Fibroblast of skin of left biceps (primary cell): ENCODE measurements around the gene SNHG17.
"Not testable (repeated sequence)": the region's sequence is repeated elsewhere in the genome, so short reads cannot be mapped to it uniquely, and the experiment has no call there.

Experiments used
- DNase-seq, 2 experiments: peaks; one replicate each; pipeline ENCODE4 v3.0.0-alpha.2; 2013; ENCODE audit warnings: low read depth in 2 of 2

SNHG17 gene

DNA sequence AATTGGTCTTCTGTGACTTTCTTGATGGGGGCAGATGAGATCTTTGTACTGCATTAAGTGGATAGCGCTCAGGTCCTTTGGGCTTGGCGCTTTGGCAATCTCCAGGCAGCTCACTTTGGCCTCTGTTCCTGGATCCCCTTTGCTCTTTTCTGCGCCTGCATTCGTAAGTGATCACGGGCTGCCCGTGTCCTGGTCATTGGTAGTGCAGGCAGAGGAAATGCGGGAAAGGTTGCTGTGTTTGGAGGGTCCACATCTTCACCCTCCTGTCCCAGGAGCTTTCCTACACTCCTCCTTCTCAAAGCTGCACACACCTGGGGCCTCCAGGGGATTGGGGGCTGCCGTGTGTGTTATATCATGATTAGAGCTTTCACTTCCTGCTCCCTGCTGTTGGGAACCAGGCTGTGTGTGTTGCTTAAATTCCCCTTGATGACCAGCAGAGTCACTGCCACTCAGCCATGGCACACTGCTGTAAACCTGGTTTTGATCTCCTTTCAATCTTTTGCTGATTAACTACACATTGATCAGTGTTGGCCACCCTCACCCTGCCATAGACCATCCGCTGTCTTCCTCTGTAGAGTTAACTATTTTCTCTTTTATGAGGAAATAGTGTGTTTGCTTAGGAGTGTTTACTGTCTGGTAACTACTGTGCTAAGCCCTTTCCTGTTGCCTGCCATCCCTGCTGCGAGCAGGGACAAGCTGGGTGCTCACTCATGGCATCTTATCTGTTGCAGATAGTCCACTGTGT lies 13.0 kb upstream of the SNHG17 start:
- DNase-seq: no peak

DNA sequence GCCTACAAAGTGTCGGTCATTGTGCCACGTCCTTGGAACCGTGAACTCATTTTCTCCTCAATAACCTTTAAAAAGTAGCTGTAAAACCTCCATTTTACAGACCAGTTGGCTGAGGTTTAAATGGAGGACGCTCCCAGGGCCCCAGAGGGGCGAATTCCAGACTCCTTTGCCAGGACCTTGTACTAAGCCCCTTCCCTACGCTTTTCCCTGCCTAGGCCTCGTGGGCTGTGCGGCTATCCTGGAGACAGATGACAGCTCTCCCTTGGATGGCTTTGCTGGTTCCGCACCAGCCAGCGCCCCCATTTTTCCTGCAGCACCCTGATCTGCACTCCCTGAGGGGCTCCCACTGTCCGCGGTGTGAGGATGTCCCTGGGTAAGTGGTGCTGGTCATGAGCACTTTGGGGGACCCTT lies 12.1 kb upstream of the SNHG17 start:
- DNase-seq: no peak

- DNase-seq: peak; percentile 83 to 85
Observed at GRCh38 chr20:38446441-38447209, 11.5 kb upstream of the SNHG17 start.

DNA sequence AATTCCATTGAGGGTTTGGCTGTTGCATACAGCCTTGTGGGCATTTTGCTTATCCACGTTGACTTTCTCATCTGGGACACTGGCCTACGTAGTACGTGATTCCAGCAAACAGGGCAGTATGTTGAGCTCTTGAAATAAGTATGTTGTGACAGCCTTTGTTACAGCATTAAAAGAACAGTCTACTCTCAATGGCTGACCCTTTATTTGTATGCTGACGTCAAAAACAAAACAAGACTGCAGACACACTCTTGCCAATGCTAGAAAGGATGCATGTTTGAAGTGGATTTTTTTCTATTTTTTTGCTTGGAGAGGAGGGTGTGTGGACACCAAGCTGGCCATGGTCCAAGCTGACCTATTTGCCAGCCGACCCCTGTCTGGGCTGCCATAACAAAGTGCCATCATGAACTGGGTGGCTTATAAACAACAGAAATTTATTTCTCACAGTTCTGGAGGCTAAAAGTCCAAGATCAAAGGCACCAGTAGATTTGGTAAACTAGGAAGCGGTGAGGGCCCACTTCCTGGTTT lies 10.8 kb upstream of the SNHG17 start:
- DNase-seq: no peak

DNA sequence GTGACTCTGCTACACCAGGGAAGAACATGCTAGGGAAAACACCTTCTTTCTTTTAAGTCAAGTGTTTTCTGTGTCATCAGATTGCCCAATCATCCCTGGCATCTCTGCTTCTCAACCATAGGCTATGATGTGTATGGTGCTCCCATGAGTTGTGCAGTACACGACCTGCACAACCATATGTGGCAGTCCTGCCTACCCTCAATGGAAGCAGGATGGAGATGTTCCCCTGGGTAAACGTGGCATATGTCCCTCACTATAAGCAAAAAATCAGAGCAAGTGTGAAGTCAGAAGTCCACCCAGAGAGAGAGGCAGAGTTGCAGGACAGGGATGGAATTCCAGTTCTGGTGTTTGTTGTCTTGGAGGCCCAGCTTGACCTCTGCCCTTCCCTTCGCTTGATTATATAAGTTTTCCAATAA lies 10.3 kb upstream of the SNHG17 start:
- no peak for DNase-seq

DNA sequence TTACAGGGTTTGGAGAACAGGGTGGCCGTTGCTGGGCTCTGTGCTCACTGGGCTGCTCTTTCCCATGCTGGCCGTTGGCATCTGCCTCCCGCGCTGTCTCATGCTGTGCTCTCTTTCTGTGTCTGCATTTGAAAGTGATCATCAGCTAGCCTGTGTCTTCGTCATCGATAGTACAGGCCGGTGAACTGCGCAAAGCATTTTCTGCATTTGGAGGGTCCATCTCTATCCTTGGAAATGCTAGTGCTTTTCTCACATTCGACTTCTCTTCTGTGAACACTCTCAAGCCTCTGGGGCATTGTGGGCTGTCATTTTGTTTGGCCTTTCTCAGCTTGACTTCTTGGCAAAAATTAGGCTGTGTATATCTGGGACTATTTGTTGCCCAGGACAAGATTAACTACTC lies 6.8 kb upstream of the SNHG17 start:
- DNase-seq: no peak

DNA sequence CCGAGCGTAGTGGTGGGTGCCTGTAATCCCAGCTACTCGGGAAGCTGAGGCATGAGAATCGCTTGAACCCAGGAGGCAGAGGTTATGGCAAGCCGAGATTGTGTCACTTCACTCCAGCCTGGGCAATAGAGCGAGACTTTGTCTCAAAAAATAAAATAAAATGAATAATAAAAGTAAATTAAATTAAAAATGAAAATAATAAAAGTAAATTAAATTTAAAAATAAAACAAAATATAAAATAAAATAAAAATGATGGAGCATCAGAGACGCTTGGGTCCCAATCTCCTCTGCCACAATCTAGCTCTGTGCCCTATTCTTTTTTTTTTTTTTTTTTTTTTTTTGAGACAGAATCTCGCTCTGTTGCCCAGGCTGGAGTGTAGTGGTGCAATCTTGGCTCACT lies 6.0 kb upstream of the SNHG17 start:
- not testable (repeated sequence) for DNase-seq

DNA sequence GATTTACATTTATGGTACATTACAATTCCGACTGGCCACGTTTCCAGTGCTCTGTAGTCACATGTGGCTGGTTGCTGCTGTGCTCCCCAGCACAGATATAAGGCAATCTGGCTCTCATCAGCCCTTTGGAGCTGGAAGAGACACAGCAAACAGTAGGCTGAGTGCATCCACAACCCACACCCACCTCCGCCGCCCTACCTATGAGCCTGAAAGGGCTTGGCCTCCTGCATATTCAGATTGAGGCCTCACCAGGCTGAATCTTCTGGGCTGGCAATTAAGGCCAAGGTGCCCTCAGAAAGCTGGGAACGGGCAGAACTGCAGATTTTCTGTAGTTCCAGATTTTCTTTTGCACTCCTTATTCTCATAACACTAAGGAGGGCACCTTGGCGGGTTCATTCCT lies 2.7 kb upstream of the SNHG17 start:
- no peak for DNase-seq

DNA sequence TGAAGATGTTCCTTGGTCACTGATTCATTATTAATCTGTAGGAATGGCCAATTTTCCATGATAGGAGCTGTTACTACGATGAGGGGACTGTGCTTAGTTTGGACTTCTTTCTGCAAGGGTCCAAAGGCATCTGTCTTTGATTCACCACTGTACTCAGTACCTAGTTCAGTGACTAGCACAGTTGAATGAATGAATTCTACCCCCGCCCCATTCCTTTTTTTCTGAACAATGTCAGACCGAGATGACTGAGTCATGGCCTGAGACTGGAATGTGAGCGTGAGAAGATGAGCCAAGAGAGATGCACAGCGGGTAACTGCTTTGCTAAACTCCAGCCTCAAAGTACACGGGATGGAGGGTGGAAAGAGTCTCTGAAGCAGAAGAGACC lies 419 bp upstream of the SNHG17 start:
- DNase-seq: no peak

GRCh38 chr20:38434301-38434741 lies 807 bp downstream of the SNHG17 start:
- no peak for DNase-seq

DNA sequence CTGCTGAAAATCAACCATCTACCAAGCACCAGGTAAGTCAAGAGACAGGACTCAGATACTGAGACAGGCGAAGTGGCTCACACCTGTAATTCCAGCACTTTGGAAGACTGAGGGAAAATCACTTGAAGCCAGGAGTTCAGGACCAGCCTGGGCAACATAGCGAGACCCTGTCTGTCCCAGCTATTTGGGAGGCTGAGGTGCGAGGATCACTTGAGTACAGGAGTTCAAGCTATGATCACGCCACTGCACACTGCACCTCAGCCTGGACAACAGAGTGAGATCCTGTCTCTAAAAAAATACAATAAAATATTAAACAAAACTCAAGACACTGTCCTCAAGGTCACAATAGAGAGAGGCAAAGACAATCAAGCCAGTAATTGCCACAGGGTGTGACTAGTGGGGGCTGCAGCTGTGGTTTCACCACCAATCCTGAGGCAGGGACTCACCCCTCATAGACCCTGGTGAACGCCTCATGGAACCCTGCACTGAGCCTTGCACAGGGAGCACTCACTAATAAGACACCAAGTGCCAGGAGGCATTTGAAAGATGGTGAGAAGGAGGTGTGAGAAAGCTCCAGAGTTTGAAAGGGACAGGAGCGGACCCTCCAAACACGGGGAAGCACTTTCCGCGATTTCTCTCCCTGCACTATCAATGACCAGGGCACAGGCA lies 1.7 kb downstream of the SNHG17 start:
- no peak for DNase-seq

DNA sequence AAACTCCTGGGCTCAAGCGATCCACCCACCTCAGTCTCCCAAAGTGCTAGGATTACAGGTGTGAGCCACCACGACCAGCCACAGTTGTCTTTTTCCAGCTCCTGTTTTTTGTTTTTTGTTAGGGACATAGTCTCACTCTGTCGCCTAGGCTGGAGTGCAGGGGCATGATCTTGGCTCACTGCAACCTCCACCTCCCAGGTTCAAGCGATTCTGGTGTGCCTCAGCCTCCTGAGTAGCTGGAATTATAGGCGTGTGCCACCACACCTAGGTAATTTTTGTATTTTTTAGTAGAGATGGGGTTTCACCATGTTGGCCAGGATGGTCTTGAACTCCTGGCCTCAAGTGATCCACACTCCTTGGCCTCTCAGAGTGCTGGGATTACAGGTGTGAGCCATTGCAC lies 2.3 kb downstream of the SNHG17 start:
- not testable (repeated sequence) for DNase-seq

GRCh38 chr20:38432292-38432691 lies 2.8 kb downstream of the SNHG17 start:
- DNase-seq: no peak

GRCh38 chr20:38430679-38431325 lies 4.3 kb downstream of the SNHG17 start:
- DNase-seq: no peak

DNA sequence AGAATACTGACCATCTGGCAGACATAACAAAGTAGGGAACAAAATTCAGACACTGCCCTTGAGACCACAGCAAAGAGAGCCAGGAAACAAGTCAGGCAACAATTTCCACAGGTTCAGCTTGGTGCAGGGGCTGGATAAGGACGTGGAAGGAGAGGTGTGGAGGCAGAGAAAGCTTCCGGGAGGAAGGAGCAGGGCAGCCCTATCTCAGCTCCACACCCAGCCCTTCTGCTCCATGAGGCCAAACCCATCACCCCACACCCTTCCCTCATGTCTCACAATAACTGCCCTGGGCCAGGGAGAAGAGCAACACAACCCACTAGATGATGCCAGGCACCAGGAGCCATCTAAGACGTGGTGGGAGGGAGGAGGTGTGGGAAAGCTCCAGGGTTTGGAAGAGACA lies 5.8 kb downstream of the SNHG17 start:
- DNase-seq: no peak

GRCh38 chr20:38428800-38429199 lies 6.3 kb downstream of the SNHG17 start:
- DNase-seq: no peak

DNA sequence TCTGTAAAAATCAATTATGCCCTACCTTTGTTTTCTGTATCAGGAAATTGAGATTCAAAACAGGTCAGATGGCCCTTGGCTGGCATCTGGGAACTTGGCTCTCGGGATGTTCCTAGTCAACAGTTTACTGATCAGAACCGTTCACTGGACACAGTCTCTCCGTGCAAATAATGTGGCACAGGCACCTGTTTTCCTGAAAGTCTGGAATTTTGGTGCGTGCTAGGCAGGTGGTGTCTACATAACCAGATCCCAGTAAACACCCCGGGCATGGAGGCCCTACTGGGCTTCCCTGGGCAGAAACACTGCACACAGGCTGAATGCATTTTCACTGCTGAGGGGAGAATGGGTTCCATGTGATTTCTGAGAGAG lies 7.5 kb downstream of the SNHG17 start:
- no peak for DNase-seq

DNA sequence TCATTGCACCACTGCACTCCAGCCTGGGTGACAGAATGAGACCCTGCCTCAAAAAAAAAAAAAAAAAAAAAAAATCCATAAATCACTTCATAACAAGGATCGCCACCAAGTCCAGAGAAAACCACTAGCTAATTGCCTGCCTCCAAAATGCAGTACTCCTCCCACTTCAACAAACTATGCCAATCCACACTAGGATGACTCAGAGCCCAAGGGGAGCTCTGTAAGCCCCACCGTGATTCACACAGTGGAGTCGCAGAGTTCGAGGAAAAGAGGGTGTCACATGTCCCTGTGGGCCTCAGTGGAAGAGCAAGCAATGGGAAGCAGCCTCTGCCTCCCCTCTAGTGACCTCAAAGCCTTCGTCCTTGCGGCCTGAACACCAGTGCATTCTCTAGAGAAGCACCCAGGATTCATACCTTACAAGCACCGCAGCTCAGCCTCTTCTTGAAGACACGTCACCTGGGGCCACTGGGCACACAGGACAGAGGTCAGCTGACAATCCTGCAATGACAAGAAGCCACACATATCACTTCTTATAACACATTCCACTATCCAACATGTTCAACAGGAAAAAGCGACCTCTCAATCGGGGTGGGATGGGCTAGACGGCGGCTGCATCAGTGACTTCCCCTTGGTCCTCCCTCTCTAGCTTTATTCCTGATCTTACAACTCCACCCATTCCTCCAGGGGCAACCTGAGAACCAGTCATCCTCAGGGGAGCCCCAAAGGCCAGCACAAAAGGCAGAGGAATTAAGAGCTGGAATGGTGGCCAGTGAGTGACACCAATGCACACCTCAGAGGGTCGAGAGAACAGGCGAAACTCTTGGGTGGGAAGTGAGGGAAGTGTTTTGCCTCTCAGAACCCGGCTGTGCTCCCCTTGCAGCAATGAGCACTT lies 8.9 kb downstream of the SNHG17 start:
- DNase-seq: peak; percentile 66

- DNase-seq: no peak
Observed at GRCh38 chr20:38424401-38424800, 10.7 kb downstream of the SNHG17 start.

DNA sequence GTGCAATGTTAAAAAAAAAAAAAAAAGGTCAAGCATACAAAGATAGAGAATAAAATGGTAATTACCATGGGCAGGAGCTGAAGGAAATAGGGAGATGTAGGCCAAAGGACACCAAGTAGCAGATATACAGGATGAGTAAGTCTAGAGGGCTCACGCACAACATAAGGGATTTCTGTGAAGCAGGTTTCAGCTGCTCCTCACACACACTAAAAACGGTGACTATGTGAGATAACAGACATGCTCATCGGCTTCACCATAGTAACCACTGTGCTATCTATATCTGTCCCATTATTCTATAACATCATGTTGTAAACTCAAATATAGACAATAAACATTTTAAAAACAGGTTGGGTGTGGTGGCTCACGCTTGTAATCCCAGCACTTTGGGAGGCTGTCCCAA lies 11.6 kb downstream of the SNHG17 start:
- DNase-seq: no peak

GRCh38 chr20:38421915-38422314 lies 13.2 kb downstream of the SNHG17 start:
- no peak for DNase-seq
